Measurements from ENCODE around the gene SPARCL1.

Gene SPARCL1

DNA sequence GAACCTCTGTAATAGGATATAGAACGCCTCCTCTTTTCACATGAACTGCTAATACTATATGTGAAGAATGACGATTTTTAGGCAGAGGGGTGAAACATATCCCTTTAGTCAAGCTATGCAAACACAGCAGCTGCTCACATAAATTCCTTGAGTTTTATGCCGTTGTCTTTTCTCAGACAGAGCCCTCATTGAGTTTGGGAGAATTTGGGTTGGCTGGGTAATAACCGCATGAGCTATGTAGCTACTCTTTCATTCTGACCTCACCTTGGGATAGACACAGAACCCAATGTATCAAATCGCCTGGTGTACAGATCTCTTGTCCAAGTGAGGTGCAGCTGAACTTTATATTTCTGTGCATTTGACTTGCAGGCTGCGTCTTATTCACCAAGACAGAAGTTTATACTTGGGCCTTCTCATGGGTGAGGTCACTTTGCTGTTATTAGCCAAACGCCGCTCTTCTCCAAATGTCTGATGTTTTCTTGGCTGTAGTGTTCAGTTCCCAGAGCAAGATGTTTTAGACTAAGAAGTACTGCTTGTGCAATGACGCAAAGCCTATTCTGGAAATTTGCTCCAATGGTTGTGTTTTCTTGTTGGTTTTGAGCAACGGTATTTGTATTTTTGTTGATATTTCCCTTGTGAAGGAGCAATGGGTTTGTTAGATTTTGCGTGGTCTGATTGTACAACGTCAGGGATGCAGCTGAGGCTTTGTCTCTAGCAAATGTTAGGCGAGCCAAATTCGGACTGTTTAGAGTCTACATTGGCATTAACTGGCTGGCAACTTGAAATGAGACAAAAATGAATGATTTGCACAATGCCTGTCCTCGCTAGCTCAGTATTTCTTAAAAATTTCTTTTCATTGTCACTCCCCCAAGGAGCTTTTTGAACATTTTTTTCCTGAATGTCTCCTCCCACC is 11.2 kb upstream of the SPARCL1 start:
- no peak for DNase-seq

DNA sequence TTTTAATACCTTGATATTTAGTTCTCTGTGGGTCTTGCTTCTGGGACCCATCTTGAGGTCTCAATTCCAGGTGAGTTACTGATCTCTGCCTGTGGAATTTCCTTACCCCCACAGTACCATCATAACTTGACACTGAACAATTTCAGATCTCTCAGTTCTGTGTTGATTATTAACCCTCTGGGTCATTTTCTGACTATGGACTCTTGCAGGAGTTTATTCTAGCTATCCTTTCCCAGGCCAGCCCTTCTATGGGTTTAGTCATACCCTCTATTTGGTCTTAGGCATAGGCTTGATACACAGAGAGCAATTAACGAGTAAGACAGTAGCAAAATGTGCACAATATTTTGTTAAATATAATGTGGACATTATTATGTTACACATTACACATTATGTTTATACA is 3.7 kb upstream of the SPARCL1 start:
- DNase-seq, result no peak

DNA sequence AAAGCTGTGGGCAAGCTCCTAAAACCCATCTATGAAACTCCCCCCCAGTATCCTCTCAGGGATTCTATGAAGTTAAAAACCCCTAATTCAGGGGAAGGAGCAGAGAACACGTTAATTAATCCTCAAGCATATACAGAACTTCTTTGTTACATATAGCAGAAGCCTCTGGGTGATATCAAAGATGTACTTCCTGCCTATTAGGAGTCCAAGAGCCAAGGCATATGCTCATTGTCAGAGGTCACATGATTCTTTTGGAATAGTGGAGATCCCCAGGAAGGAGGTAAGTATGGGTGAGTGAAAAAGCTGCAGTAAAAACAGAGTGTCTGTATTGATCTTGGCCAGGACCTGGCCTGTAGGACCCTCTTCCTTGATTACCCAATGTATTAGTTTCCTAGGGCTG is 2.9 kb upstream of the SPARCL1 start:
- DNase-seq, result no peak

DNA sequence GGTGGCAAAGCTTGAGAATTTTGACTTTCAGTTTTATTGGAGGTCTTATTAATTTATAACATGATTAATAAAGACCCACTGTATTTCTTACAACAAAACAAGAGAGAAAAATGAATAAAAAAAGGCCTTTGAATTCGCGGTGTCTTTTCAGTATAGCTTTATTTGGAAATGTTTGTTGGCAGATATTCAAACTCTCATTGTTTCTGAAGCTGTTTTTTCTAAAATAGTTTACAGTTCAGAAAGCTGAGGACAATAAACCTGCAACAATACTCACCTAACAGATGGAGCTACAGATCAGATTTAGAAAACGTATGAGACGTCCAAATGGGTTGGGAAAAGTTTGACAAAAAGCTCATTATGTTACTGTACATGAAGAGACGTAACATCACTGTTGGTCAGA is 2.4 kb upstream of the SPARCL1 start:
- no peak for DNase-seq

DNA sequence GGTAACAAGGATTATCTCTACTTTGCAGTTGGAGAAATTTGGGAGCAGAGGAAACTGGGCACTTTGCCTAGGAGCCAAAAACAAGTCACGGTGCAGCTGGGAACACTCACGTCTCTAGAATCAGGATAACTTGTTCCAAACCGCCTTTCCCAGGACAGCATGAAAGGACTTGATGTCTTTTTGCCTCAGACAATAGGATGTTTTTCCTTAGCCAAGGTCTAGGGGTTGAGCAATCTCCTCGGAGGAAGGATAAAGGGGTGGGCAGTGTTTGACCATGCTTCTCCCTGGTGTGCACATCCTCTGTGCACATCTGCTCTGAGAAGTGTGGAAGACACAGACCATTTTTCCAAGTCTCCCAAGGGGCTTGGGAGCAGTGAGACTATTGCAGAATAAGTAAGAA is 1.7 kb upstream of the SPARCL1 start:
- DNase-seq, result no peak

DNA sequence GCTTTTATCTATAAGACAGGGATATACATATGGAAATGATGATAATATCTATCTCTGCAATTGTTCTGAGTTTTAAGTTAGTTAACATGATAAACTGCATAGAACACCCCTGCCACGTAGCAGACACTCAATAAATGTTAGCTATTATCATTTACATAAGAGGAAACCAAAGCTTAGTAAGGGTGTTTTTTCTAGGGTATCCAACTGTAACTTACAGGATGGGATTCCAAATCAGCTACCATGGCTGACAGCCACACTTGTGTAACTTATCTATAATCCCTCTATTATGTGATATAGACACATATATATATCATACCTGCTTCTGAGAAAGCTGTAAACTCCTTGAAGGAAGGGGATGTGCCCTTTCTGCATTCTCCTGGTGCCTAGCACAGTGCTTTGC is 1.1 kb upstream of the SPARCL1 start:
- no peak for DNase-seq

DNA sequence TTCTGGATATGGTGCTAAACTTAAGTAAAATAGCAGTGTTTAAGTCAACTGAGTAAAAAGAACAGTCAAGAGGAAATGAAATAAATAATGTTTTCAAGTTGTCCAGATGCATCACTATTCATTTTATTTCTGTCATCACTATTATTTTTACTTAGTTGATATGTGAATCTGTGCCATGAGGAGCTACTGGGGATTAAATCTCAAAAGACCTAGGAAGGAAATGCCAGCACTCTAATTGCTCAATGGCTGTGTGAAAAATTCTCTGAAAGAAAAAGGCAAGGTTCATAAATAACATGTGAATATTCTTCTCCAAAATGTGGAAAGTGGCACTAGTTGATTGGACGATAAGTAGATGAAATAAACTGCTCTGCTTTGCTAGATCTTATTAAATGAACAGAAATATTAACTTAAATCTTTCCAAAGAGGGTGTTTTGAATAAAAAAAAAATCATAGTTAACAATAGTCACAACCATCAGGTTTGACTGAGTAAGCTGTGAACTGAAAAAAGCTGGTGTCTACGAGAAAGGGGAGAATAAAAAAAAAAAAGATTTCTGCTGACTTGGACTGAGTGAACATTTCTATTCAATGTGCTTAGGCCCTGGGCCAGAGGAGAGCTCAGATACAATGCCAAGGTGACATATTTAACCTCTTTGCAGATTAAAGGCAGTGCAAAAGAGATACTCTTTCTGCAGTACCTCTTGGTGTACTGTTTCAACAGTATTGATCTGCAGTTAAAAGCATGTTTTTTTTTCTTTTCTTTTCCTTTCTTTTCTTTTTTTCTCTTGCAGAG is 1.6 kb downstream of the SPARCL1 start:
- no peak for DNase-seq

DNA sequence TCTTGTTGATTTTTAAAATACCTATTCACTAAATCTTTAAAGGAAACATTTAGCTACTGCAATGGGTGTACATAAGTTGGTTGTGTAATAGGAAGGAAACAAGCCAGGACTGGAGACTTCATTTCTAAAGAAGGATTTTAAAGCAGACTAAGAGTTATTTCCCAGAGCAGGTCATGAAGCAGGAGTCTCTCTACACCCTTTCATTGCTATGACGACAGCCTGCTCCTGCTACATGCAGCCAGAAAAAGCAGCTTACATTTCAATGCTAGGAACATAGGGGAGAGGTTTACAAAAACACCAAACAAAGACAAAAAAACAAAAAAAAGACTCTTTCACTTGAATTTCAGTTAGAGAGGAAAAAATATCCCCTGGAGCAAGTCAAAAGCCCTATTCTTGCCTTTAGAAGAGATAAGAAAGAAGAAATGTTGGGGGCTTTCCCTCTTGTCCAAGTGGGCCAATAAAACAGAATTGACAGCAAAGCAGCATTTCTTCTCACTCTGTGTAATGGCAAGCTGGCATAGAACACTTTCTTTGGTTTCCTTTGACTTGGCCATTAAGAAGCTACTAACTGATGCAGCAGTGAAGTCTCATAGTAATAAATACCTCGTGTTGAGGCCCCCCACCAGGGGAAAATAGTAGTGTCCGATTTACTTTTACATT is 3.4 kb downstream of the SPARCL1 start:
- DNase-seq, result no peak

DNA sequence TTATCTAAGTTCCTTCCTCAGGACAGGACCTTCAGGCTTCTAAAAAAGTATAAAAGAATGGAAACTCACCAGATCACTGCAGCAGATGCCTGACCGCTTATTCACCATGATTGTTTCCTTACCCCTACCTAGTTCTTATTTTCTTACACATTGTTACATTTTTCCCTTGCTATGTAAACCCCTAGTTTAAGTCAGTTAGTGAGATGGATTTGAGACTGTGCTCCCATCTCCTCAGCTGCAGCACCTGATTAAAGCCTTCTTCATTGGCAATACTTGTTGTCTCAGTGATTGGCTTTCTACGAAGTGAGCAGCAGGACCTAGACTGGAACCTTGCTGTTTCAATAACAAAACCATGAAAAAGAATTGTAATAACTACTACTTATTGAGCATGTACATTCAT is 4.7 kb downstream of the SPARCL1 start:
- no peak for DNase-seq

DNA sequence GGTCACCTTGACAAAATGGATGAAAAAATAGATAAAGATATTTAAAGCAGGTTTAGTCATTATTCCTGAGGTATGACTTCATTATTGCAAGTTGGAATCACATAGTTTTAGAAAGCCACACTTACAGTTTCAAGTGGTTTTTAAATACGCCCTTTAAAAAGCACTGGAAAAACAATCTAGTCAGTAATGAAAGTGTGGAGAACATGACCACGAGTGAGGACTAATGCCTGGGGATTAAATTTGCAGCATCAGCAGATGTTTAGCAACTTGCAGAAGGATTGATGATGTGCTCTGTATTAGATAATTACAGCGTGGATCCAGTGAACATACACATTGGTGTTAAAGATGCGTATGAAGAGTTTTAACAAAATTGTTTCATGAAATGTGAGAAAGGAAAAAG is 5.9 kb downstream of the SPARCL1 start:
- DNase-seq, result no peak

DNA sequence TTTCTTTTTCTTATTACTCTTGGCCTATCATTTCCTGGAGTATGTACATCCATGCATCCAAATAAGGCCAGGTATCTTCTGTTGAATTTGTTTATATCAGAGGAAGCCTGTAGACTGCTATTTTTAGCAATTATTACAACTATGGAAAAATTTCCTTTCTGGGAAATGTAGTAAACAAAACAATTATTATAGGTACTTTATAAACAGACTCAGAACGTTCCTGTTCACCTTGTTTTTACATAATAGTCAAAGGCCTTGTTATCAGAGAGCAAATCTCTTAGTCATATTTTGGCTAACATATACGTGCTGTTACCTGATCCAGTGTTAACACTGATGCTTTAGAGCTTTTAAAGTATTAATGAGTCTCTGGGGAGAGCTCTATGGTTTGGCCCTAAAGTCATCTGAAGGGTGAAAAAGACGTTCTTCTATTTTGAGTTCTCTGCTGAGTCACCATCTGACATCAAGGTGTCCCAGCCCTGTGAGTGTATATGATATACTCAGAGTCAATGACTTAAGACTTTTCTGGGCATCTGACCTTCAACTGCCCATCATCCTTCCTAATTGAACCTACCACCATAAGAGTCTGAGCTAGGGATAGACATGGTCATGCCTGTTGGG is 7.3 kb downstream of the SPARCL1 start:
- DNase-seq, result no peak

DNA sequence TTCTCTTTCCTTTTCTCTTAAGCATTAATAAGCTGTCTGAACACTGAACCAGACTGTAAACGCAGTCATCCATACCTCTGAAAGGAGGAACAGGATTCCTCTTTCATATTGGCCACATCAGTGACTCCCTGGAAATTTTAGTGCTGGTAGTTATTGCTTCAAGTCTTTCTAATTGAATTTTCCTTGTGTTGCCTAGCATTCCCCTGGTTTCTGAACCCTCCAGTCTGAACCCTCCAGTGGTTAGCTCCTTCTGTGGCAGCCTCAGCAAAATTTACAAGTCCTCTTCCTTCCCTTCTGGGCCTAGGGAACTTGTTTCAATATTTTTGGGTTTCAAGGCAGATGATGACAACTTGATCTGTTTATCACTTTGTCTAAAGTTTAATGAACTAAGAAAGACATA is 7.9 kb downstream of the SPARCL1 start:
- DNase-seq, result no peak

DNA sequence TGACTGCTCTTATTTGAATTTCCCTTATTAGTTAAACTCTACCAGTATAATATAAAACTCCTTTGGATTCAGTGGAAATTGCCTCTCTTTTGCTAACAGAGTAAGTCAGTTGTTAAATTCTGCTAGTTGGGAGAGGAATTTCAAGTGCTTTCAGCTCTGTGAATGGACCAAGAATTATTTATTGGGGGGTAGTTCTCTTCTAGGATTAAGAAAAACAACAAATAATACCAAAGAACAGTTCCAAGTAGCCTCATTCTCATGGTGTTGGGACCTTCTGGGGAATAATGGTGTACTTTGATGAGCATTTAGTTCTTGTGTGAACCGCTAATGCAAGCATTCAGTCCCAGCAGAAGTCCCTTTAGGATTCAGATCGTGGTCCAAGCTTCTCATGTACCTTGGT is 11.6 kb downstream of the SPARCL1 start:
- no peak for DNase-seq

DNA sequence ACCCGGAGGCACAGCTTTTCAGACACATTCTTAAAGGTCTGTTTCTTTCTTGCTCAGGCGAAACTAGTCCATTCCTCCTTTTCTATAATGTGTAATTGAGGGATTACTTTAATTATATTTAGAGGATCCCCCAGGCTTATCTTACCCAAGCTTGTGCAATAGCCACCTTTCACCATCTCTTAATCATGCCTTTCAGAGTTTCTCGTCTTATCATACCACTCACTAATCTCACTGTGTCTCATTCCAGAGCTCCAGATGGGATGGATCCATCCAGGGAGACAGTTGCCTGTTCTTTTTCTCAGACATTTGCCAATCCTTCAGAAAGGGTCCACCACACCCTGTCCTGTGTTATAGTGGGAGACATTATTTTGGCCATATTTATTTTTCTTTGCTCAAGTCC is 12.5 kb downstream of the SPARCL1 start:
- no peak for DNase-seq

DNA sequence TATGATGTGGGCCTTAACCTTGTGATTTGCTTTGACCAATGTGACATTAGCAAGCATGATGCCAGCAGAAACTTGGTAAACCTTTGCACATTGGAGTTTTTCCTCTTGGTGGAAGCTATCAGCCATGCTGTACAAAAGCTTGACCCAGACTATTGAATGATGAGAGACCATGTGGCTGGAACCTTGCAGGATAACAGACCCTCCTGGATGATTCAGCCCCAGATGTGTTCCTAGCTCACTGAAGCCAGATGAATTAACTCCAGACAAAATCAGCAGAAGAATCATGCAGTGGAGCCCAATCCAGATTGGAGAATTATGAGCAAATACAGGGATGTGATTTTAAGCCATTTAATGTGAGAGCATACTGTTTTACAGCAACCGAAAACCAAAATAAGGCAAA is 16.8 kb downstream of the SPARCL1 start:
- DNase-seq, result no peak

DNA sequence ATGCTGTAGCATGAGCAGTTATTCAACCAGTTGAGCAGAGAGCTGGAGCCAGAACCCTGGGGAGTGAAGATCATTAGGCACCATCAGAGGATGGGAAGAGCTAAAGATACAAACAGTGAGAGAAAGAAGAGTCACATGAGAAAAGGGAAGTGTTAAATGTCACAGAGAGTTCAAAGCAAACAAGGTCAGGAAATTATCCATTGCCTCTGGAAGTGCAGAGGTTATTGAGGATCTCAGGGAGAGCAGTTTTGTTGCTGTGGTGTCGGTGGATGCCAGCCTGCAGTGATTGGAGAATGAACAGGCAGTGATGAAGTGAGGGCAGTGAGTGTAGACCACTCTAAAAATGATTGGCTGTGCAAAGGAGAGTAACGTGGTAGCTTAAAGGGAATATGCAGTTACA is 17.7 kb downstream of the SPARCL1 start:
- no peak for DNase-seq

DNA sequence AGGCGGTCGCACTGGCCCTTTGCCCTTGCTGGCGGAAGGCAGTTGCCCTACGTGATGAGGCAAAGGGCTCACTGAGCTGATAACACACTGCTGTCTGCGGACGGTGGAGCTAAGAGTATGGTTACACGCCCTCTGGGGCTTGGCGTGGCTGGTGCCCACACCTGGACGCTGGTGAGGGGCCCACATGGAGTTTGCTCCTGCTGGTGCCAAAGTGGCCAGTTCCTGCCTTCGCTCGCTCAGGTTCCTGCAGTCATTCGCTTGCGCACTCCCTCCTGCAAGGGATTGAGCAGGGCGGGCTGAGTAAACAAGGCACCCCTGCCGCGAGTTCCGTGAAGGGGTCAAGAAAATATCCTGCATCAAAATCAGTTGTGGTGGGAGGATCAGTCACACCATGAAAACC is 18.4 kb downstream of the SPARCL1 start:
- no peak for DNase-seq

DNA sequence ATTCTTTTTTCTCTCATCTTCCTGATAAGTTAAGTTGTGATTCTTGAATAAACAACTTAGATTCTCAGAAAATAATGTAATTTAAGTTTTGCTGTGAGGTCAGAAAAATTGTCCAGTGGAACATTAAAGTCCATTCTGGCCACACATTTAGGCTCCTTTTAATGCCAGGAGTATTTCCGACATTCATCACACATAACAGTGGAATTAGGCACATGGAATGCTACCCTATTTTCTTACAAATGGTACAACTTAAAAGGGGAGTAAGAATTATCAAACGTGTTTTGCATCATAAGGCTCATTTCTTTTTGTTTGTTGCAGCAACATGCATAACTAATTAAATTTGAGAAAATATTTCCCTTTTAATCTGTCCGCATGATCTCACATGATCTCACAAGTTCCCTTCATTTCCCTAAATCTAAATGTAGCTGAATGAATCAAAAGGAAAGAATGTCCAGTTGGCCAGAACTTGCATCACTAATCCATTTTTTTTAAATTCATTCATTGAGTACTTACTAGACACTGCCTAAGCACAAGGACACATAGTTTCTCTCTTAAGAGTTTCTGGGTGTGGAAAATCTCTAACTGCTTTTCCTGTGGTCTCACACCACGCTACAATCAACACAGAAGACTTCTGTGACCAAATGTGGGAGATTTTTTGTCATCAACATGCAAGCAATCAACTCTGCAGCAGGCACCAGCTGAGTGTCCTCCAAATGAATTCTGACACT is 22.0 kb downstream of the SPARCL1 start:
- no peak for DNase-seq

DNA sequence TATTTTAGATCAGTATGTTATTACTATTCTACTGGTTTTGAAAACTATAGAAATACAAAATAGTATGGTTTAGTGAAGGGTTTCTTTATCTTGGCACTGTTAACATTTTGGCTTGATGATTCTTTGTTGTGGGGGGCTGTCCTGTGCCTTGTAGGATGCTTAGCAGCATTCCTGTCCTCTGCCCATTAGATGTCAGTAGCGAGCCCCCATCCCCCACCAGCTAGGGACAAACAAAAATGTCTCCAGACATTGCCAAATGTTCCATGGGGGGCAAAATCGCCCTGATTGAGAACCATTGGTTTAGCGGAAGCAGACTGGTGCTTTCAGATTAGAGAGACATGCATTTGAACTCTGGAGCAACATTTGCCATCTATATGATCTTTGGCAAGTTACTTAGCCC is 23.3 kb downstream of the SPARCL1 start:
- DNase-seq, result no peak

DNA sequence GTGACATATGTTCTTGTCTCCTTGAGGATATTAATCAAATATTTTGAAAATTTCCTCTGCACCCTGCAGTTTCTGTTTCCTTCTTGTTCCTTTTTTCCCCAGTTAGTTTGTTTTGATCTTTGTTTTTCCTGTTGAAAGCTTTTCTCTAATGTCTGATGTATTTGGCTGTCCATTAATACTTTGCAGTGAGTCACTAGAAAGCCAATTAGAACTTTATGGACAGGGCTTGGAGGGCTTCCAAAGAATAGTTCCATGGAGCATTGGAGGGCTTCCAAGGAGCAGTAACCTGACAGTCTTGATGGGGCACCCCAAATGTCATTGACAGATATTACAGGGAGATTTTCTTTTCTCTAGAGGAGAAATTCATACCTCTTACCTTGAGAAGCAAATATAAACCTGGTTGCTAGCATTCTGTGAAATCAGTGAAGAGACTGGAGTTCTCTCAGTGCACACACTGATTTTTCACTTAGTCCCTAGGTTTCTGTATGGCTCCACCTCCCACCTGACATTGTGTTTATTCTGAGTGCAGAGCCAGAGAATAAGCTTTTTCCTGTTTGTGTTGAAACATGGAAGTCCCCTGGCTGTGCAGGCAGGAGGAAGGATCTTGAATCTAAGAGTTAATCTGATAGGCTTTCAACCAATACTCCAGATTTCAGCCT is 26.5 kb downstream of the SPARCL1 start:
- DNase-seq, result no peak

DNA sequence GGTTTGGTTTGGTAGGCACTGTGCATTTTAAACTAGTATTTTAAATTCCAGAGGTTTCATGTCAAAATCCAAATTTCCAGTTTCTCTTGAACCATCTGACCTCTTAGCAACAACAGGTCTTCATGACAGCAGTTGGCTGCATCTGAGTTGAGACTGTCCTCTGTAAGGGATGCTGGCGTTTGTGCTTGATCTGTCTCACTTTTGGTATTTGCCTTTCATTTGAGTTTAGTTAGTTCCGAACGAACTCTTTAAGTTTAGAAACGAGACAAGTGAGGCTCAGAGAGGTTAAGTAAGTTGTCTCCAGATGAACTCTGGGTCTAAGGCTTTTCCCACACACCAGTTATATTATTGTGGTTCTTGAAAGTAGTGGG is 29.1 kb downstream of the SPARCL1 start:
- no peak for DNase-seq
